Measurements from ENCODE around the gene PDE9A.
"Not testable (repeated sequence)": the region's sequence is repeated elsewhere in the genome, so short reads cannot be mapped to it uniquely, and the experiment has no call there.

The PDE9A gene

DNA sequence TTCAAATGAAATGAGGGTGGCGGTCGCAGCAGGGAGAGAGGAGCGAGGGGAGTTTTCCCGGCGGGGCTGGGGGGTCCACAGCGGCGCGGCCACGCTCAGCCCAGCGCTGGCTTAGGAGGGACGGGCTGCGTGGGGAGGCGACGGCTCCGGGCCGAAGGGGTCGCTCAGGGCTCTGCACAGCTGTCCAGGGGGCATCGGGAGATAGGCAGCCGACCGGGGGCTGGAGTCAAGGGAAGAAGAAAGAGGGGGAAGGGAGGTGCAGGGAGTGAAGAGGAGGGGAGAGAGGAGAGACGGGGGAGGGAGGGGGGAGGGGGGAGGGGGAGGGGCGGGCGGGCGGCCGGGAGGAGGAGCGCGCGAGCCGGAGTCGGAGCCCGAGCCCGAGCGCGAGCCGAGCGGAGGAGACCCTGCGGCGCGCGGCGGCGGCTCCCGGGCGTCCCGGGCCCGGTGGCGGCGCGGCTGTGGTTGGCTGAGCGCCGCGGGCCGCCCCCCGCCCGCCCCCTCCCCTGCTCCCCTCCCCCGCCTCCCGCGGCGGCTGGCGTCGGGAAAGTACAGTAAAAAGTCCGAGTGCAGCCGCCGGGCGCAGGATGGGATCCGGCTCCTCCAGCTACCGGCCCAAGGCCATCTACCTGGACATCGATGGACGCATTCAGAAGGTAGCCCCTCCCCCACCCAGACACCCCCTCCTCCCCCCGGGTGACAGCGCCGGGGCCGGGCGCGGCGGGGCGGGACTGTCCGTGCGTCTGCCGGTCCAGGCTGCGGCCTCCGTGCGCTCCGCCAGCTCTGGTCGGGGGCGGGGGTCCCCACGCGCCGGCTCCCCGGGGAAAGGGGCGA, at the start of gene PDE9A:
TSS of gene PDE9A (plus strand) at position 391 of the 831 bp plus-strand sequence. CDS start at position 585, 194 bp downstream.
- DNase-seq (ENCODE audit: low read depth, low spot score), result no peak

DNA sequence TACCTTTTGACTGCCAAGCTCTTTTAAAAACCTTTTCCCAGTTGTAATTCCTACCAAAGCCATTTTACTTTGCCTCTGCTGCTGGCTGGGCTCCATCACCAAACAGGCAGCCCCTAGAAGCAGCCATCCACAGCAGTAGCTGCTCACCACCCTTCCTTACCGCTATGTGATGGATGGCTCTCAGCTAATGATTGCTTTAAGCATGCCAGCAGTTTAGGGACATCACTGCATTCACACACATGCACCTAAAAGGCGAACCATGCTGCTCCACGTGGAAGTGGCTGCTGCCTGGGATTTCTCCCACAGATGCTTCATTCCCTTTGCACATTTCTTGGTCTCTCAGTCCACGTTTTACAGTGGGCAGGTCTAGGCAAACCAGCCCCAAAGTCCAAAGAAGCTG, 46.3 kb upstream of the PDE9A start:
- no peak for DNase-seq (ENCODE audit: low read depth, low spot score)

DNA sequence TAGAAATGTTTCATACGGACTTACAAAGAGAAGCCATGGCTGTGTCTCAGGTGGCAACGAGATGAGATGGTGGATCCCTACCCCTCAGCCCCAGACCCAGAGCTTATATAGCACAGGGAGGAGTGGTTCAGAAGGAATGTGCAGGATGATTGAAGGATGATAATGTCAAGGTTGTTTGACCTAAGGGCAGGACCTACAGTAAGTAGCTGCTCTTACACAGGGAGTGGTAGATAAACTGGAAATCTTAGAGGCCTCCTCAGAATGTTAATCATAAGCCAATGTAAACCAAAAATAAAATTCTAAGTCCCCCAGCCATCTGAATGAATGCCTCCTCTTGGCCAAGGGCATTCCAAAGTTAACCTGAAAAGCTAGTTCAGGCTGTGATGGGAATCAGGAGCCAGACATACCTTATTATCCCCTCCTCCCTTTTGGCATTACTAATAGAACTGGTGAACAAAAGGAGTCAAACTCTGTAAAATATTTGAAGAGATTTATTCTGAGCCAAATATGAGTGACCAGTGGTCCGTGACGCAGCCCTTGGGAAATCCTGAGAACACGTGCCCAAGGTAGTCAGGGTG, 45.8 kb upstream of the PDE9A start:
- DNase-seq (ENCODE audit: low read depth, low spot score), result no peak

DNA sequence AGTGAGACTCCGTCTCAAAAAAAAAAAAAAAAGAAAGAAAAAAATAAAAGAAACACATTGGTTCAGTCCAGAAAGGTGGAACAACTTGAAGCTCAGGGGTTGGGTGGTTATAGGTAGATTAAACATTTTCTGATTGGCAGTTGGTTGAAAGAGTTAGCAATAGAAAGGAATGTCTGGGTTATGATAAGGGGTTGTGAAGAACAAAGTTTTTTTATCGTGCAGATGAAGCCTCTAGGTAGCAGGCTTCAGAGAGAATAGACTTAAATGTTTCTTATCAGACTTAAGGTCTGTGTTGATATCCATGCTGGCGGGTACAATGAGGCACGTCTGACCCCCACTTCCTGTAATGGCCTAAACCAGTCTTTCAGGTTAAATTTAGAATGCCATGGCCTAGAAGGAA, 45.0 kb upstream of the PDE9A start:
- no peak for DNase-seq (ENCODE audit: low read depth, low spot score)

DNA sequence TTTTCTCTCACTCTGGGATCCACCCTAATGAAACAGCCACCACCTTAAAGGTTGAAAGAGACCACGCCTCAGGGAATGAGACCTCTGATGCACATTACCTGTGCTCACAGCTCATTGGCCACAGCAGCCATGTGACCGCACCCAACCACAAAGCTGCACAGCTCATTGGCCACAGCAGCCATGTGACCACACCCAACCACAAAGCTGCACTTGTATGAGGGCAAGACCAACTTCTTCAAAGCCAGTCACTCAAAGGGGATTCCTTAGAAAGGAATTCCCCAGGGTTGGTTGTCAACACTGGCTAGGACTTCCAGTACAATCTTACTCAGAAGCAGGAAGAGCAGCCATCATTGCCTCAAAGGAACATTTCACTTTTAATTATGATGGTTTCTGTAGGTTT, 43.6 kb upstream of the PDE9A start:
- no peak for DNase-seq (ENCODE audit: low read depth, low spot score)

DNA sequence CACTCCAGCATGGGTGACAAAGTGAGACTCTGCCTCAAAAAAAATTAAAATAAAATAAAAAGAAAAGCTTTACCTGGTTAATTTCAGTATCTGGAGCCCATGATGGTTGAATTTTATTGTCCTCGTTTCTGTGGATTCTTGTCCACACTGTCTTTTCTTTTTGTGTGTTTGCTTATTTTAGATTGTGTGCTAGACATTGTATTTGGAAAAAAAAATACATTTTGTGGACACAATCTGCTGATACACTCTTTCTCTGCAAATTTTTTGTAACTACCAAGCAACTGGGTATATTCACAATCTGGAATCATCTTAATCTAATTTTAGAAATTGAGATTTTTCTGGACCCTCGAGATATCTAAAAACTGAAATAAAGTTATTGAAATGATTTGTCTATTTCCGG, 41.6 kb upstream of the PDE9A start:
- no peak for DNase-seq (ENCODE audit: low read depth, low spot score)

DNA sequence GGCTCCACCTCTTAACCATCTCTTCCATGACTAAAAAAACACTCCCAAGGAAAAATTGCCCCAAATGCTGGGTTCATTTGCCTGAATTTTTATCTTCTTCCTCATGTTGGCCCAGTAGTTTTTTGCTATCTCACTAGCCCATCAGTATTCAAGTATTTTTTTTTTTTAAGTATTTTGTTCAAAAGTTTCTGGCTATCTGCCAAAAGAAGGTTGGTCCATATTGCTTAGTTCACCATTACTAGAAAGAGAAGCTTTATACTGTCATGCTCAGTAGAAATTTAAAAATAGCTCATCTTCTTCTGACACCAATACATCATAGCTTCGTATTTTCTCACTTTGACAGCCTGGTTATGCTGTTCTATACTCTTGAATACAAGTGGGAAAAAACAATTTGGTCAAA, 41.0 kb upstream of the PDE9A start:
- DNase-seq (ENCODE audit: low read depth, low spot score), result no peak

DNA sequence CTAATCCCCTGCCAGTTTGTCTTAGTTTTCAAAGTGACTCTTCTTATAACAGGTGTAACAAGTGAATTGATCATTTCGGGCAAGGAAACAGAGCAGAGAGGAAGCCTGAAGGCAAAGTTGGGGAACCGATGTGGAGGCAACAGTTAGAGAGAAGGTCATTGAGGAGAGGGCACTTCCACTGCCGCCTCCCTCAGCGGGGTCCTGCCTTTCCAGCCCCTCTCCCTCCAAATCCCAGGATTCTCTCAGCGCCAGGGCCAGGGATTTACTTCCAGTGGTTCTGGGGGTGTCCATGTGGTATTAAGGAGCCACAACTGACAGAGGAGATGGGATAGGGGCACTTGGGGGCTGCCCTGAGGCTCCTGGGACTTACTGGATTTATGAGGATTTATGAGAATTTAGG, 39.7 kb upstream of the PDE9A start:
- DNase-seq (ENCODE audit: low read depth, low spot score), result no peak

DNA sequence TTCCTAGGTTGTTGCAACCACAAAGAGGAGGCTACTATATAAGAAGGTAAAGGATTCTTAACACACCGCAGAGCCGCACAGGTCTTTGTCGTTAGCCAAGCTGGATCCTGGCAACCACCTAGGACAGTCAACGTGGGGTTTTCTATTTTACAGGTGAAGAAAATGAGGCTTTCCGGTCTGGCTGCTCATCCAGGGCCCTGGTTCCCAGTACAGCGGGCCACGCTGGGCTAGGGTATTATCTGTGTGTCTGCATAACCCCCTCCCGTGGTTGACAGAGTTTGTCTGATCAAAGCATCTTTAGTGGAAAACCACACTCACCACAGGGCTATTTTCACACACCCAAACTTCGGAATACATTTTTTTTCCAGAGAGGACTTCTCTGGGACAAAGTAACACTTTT, 39.0 kb upstream of the PDE9A start:
- no peak for DNase-seq (ENCODE audit: low read depth, low spot score)

DNA sequence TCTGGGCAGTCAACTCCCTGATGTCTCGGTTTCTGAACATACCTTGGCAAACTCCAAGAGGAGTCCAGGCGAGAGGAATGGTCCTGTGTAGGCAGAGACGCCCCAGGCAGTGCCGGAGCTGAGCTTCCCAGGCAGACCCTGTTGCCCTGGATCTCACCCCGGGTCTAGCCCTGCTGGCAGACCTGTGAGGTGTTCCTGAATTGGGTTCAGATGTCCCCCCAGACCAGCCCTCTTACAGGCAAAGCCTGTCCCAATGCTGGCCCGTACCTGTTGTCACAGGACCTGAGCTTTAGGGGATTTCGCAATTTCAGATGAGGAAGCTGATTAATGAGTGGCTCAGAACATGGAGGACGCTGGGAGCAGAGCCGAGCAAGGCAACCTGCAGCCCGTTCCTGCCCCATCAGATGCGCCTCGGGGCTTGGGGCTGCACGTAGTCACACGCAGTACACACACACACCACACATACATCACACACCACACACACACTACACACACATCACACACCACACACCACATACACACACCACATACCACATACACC, 38.5 kb upstream of the PDE9A start:
- no peak for DNase-seq (ENCODE audit: low read depth, low spot score)

DNA sequence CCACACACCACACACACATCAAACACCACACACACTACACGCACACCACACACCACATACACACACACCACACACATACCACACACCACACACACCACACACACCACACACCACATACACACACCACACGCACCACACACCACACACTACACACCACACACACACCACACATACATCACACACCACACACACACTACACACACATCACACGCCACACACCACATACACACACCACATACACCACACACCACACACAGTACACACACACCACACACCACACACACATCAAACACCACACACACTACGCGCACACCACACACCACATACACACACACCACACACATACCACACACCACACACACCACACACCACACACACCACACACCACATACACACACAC, 38.0 kb upstream of the PDE9A start:
- not testable (repeated sequence) for DNase-seq (ENCODE audit: low read depth, low spot score)

DNA sequence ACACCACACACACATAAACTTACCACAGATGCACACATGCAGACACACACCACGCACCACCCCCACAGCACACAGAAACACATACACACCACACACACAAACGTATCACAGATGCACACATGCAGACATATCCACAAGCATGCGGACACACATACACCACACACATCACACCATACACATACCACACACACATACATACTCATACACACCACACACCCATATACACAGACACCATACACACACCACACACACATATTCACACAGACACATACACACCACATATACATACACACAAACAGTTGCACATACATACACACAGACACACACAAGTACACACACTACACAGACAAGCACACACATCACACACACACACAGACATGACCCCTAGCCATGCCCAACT, 37.5 kb upstream of the PDE9A start:
- DNase-seq (ENCODE audit: low read depth, low spot score), result no peak

DNA sequence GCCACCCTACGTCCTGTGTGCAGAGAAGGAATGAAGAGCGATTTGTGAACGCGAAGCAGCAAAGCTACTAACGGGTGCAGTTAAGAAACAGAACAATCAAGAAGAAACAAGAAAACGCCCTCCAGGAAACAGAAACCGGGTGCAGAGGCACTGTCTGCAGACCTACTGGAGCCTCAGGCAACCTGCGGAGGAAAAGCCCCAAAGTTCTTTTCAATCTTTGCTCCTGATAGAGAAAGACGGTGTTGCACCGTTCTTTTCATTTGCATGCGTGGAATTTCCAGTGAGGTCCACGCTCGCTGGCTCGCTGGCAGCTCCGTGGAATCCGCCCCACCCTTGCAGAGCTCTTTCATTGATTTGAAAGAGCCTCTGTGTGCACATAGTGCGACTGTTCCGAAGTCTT, 37.0 kb upstream of the PDE9A start:
- no peak for DNase-seq (ENCODE audit: low read depth, low spot score)

DNA sequence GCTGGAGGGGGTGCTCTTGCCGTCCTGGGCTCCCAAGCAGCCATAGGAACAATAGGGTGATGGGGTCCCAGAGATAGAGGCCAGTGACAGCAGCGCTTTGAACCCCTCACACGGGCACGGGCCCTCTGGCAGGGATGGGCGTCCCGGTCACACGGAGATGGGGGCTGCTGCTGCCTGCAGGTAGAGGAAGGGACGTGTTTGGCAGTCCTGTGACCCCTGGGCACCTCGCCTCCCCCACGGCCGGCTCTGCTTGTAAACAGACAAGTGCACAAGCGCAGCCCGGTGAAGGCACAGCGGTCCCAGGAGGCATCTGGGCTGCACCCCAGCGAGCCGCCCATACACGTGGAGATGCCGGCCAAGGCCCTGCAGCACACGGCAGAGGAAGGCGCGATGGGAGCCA, 36.5 kb upstream of the PDE9A start:
- DNase-seq (ENCODE audit: low read depth, low spot score), result no peak

DNA sequence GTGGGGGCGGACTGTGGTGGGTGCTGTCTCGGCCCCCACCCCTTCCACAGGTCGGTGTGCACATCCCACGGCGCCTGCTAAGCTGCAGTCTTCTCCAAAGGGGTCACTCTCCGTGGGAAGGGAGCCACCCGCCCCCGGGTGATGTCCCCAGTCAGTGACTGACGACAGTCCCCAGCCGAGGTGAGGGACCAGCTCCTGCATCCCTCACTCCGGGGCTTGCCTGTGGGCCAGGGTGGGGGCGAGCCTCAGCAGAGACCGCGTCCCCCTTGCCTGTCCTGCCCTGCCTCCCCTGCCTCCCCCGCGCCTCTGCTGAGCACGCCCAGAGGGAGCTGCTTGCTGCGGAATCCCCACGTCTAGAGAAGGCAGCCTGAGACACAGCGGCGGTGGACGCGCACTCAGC, 35.9 kb upstream of the PDE9A start:
- no peak for DNase-seq (ENCODE audit: low read depth, low spot score)

DNA sequence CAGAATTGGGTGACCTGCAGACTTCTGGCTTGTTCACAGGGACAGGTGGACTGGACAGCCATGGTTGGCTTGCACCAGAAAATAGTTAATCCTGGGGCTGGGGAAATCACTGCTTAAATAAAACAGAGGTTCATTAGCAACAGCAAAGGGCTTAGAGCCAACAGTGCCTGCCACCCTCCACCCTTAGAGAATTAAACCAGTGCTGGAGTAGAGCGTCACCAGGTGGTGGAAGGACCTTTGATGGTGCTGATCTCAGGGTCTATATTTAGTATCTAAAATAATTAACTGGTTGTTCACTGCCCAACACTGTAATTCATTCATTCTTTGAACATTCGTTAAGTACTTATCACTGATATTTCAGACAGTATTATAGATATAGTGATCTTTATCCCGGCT, 34.7 kb upstream of the PDE9A start:
- DNase-seq (ENCODE audit: low read depth, low spot score), result no peak

DNA sequence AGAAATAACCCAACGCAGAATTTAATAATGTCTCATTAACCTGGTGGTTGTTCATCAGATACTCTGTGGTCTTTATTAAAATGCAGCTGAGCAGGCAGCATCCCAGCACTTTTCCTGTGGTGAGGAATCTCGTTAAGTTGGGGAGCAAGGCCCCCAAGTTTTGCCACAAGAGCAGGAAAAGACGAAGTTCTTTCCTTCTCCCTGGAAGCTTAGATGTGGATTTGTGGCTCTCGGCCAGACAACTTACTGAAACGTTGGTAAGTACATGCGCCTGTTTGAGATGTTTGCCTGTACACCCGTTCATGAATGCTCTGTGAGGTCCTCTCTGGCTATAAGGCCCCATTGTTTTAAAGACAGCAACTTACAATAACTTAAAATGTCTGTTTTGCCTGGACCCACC, 34.3 kb upstream of the PDE9A start:
- DNase-seq (ENCODE audit: low read depth, low spot score), result no peak

DNA sequence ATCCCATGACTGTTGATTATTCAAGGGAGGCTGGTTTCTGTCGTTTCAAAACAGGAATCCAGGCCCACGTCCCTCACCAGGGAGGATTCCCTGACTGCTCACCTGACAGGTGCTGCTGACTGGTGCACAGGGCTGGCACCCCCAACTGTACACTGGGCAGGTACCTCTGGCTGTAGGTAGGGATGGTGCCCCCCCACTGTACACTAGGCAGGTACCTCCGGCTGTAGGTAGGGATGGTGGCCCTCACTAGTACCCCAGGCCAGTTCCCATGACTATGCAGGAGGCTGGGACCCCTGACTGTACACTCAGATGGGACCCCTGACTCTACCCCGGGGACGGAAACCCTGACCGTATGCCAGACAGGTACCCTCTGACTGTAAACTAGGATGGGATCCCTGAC, 33.6 kb upstream of the PDE9A start:
- DNase-seq (ENCODE audit: low read depth, low spot score), result no peak

DNA sequence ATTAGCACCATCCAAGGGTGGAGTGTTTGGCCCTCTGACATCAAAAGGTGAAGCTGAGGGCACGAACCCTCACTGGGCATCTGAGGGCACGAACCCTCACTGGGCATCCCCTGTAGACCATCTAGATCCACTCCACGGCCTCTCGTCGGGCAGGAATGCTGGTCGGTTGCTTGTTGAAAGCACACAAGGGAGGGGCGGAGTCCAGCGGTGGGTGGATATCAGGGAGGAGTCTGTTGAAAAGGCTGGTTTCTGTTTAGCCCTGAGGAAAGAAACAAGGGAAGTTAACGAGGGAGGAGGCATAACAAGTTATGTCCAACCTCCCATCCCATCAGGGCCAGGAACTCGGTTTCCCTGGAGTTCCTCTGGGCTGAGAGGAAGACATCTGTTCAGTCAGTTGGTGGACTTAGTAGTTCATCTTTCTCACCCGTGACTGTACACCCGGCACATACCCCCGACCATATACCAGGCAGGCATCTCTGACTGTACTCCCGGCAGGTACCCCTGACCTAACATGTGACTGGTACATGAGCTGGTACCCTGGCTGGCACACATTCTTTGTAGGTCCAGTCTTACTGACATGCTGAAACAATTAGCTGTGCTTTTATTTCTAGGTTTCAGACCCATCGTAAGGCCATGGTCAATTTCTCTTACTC, 32.1 kb upstream of the PDE9A start:
- DNase-seq (ENCODE audit: low read depth, low spot score), result no peak

DNA sequence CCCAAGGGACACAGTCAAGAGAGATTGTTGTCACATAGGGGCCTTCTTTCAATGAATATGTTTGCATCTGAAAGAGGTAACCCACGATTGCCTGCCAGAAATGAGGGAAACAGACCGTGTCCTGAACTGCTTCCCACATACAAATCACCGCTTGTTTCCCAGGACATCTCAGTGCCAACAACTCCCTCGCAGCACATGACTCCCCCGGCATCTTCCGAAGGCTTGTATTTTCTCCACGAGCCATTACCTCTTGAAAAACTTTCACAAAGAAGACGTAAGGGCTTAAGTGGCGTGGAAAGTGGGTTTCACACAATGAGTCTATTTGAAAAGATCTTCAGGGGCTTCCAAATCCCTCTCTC, 31.6 kb upstream of the PDE9A start:
- no peak for DNase-seq (ENCODE audit: low read depth, low spot score)

DNA sequence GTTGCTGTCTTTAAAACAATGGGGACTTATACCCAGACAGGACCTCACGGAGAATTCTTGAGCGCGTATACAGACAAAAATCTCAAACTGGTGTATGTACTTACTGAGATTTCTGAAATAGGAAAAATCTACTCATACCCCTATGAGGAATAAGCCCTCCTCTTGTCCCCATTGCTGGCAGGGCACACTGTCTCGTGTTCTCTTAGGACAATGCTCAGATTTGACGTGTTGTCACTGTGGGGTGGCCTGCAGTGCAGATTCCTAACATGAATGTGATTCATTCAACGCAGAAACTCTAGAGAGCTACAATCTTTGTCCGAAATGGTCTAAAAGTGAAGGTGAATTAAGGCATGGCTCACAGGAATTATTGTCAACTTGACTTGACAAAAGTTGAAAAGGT, 31.1 kb upstream of the PDE9A start:
- no peak for DNase-seq (ENCODE audit: low read depth, low spot score)

DNA sequence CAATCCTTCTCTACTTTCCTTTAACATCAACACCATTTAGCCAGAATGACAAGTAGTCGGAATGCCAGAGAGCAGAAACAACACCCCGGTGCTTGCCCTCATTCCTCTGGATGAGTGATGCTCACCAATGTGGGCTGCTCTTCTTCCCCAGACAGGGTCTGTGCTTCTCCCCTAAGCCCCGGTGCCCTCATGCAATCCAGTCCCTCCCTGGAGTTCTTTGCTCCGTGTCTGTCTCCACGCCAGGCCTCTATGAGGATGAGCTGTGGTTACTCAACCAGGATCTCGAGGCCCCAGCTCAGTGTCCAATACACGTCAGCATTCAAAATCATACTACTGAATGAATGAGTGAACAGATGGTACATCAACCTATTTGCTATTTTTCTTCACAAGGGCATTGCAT, 29.7 kb upstream of the PDE9A start:
- DNase-seq (ENCODE audit: low read depth, low spot score), result no peak

Data from iPS DF 19.7 (cell line).